Panc1 (cell line): Measurements from ENCODE around the gene GSK3B.

ENCODE experiments used
- POLR2AphosphoS5 ChIP-seq: IDR thresholded peaks from 2 replicates; pipeline ENCODE4 v1.6.1; 2012; ENCODE audit warnings: mild to moderate bottlenecking, low read depth, low read length, moderate library complexity
- SIN3A ChIP-seq: IDR thresholded peaks from 2 replicates; pipeline ENCODE4 v1.6.1; 2012; ENCODE audit warnings: low read depth, mild to moderate bottlenecking, low read length, moderate library complexity, borderline replicate concordance; ENCODE audit not compliant: insufficient read depth
- TF ChIP-seq, protein P1 (sequence below): fragments of 450-650 bp; IDR thresholded peaks from 2 replicates; pipeline ENCODE4 v1.5.1; 2017; ENCODE audit warnings: mild to moderate bottlenecking

DNA sequence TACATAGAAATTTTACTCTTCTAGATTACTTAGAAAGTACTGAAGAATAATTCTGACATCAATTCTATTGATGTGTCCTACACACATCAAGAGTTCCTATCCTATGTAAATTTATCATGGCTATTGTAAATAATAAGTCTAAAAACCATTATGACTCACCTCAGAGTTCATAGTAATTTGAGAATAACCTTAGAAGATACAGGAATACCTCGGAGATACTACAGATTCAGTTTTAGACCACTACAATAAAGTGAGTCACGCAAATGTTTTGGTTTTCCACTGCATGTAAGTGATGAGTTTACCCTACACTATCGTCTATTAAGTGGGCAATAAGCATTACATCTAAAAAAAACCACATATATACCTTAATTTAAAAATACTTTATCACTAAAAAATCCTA is 237.6 kb downstream of the GSK3B start:
- no peak for TF ChIP-seq SIN3A
- TF ChIP-seq, protein P1, sequence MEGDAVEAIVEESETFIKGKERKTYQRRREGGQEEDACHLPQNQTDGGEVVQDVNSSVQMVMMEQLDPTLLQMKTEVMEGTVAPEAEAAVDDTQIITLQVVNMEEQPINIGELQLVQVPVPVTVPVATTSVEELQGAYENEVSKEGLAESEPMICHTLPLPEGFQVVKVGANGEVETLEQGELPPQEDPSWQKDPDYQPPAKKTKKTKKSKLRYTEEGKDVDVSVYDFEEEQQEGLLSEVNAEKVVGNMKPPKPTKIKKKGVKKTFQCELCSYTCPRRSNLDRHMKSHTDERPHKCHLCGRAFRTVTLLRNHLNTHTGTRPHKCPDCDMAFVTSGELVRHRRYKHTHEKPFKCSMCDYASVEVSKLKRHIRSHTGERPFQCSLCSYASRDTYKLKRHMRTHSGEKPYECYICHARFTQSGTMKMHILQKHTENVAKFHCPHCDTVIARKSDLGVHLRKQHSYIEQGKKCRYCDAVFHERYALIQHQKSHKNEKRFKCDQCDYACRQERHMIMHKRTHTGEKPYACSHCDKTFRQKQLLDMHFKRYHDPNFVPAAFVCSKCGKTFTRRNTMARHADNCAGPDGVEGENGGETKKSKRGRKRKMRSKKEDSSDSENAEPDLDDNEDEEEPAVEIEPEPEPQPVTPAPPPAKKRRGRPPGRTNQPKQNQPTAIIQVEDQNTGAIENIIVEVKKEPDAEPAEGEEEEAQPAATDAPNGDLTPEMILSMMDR = no peak
- no peak for TF ChIP-seq POLR2AphosphoS5
